ENCODE results near the gene VPS54.

- TF ChIP-seq CTCF (optimal IDR thresholded peaks at IDR 0.05 in 1 of 3, IDR thresholded peaks at IDR 0.05 in 1 of 3, conservative IDR thresholded peaks at IDR 0.05 in 1 of 3; ENCODE audit: extremely low read depth in 1 of 3, insufficient read depth in 2 of 3, low read length in 3 of 3) (no peak), EZH2 (IDR thresholded peaks at IDR 0.05; ENCODE audit: low read length) (no peak)
Observed at GRCh38 chr2:63942788-63943187, 76.4 kb downstream of the VPS54 start.
